HepG2 (cell line): ENCODE data around the gene NME1. TPM values are rescaled to one million over a fixed set of nuclear protein-coding genes. Genes with fewer than 3 reads are reported as not detected.

Experiments used
- ATAC-seq: fragments of 200-7000 bp; cut with Tn5 transposase; 3 replicates; pipeline ENCODE4 v1.9.1; 2020; ENCODE audit warnings: mild to moderate bottlenecking, moderate library complexity
- BruUV-seq: library from RNA; stranded (reverse); fragments of 400-500 nt; replicated peaks from 2 replicates; lab custom pipeline; 2021; lab: Mats Ljungman, UMichigan
- CTCF ChIA-PET: fragments of 300-600 bp; formaldehyde crosslinking; extraction: SDS; loops from one replicate; lab custom pipeline; 2021; ENCODE audit warnings: low total read pairs, inconsistent platforms, low intra/inter-chr PET ratio; lab: Yijun Ruan, JAX
- POLR2A ChIA-PET: fragments of 350-600 bp; sonication (Branson Sonifier 250); formaldehyde crosslinking; loops from one replicate; lab custom pipeline; 2020; ENCODE audit warnings: antibody characterized with exemption, inconsistent platforms; lab: Yijun Ruan, JAX
- DNase-seq: peaks from one replicate; pipeline ENCODE4 v3.0.0-alpha.2; 2015; ENCODE audit warnings: low spot score
- FAIRE-seq: peaks from 3 replicates; lab custom pipeline; 2011; peaks lifted over from hg19 to GRCh38; lab: Jason Lieb, UNC
- H2AFZ ChIP-seq: one replicate; pipeline ENCODE4 v1.6.1; 2011; ENCODE audit warnings: low read length, inconsistent platforms
- H3K27ac ChIP-seq: fragments of 300-600 bp; 3 replicates; pipeline ENCODE4 v1.8.0; 2011; ENCODE audit warnings: mixed run types, mild to moderate bottlenecking, mixed read lengths, low read length, inconsistent platforms; ENCODE audit not compliant: insufficient read depth; ENCODE audit errors: extremely low read length
- H3K27me3 ChIP-seq, 2 experiments: fragments of 200-600 bp in 1 of 2; 2 replicates in 1 of 2; 3 replicates in 1 of 2; pipeline versions ENCODE4 v1.6.0 to v1.8.0; 2011; ENCODE audit warnings: low read length in 2 of 2, mild to moderate bottlenecking in 2 of 2, moderate library complexity in 2 of 2, inconsistent platforms in 1 of 2; ENCODE audit not compliant: insufficient read depth in 2 of 2, control insufficient read depth in 1 of 2
- H3K36me3 ChIP-seq, 2 experiments: fragments of 200-600 bp in 1 of 2; replicated peaks in 1 of 2; 2 replicates in 1 of 2; 3 replicates in 1 of 2; pipeline versions ENCODE4 v1.5.1 to v1.8.0; 2011; ENCODE audit warnings: low read length in 2 of 2, inconsistent platforms in 1 of 2; ENCODE audit not compliant: insufficient read depth in 2 of 2, control insufficient read depth in 1 of 2
- H3K4me1 ChIP-seq: 2 replicates; pipeline ENCODE4 v1.5.1; 2012; ENCODE audit warnings: low read length, inconsistent platforms; ENCODE audit not compliant: insufficient read depth
- H3K4me2 ChIP-seq: 2 replicates; pipeline ENCODE4 v1.6.0; 2011; ENCODE audit warnings: low read depth, low read length, inconsistent platforms
- H3K4me3 ChIP-seq, 3 experiments: fragments of 200-600 bp in 1 of 3; sonication (generic), shearing (Covaris generic) in 1 of 3; replicated peaks in 1 of 3; 2 replicates each; pipeline ENCODE4 v1.5.1; 2011 to 2016; ENCODE audit warnings: low read length in 3 of 3, inconsistent platforms in 2 of 3, low read depth in 2 of 3, mild to moderate bottlenecking in 2 of 3, control low read depth in 1 of 3, mixed read lengths in 1 of 3; ENCODE audit not compliant: insufficient read depth in 1 of 3
- H3K79me2 ChIP-seq: one replicate; pipeline ENCODE4 v1.6.1; 2011; ENCODE audit warnings: low read length, inconsistent platforms; ENCODE audit not compliant: insufficient read depth
- H3K9ac ChIP-seq: 2 replicates; pipeline ENCODE4 v1.6.0; 2011; ENCODE audit warnings: mild to moderate bottlenecking, low read depth, low read length, inconsistent platforms; ENCODE audit not compliant: insufficient read depth
- H3K9me3 ChIP-seq: 2 replicates; pipeline ENCODE4 v1.5.1; 2012; ENCODE audit warnings: mild to moderate bottlenecking, low read length
- H4K20me1 ChIP-seq: 2 replicates; pipeline ENCODE4 v1.6.0; 2011; ENCODE audit warnings: inconsistent platforms, mild to moderate bottlenecking, low read length, moderate library complexity; ENCODE audit not compliant: insufficient read depth
- ATAD3A ChIP-seq: sonication (generic); formaldehyde crosslinking; IDR thresholded peaks from 2 replicates; pipeline ENCODE4 v1.4.0; 2020; ENCODE audit warnings: missing genetic modification reagents
- CEBPG ChIP-seq: IDR thresholded peaks from 2 replicates; pipeline ENCODE4 v1.6.1; 2016
- CENPT ChIP-seq: sonication (generic); formaldehyde crosslinking; IDR thresholded peaks from 2 replicates; pipeline ENCODE4 v1.8.0; 2022; ENCODE audit warnings: low read depth, mild to moderate bottlenecking, moderate library complexity, missing genetic modification reagents
- CREM ChIP-seq, 2 experiments: sonication (generic) in 1 of 2; formaldehyde crosslinking in 1 of 2; IDR thresholded peaks; 2 replicates each; pipeline versions ENCODE4 v1.4.0 to v1.6.1; 2016 to 2020; ENCODE audit warnings: antibody characterized with exemption in 1 of 2, mild to moderate bottlenecking in 1 of 2, missing genetic modification reagents in 1 of 2
- DNMT1 ChIP-seq: sonication (generic); formaldehyde crosslinking; IDR thresholded peaks from 2 replicates; pipeline ENCODE4 v1.5.1; 2020; ENCODE audit warnings: mild to moderate bottlenecking, missing genetic modification reagents
- ISL2 ChIP-seq: sonication (generic); formaldehyde crosslinking; IDR thresholded peaks from 2 replicates; pipeline ENCODE4 v1.5.0; 2020; ENCODE audit warnings: missing genetic modification reagents
- KLF15 ChIP-seq: sonication (generic); formaldehyde crosslinking; IDR thresholded peaks from 2 replicates; pipeline ENCODE4 v1.8.1; 2023; ENCODE audit warnings: borderline replicate concordance, mild to moderate bottlenecking, inconsistent platforms, missing genetic modification reagents, mixed read lengths
- MAFF ChIP-seq: IDR thresholded peaks from 2 replicates; pipeline ENCODE4 v1.6.1; 2011; ENCODE audit warnings: low read depth, low read length, improper control_type of control experiment
- NFATC3 ChIP-seq: sonication (generic); formaldehyde crosslinking; IDR thresholded peaks from 2 replicates; pipeline ENCODE4 v1.5.1; 2020; ENCODE audit warnings: mild to moderate bottlenecking, missing genetic modification reagents
- NFIB ChIP-seq: sonication (generic); formaldehyde crosslinking; IDR thresholded peaks from 2 replicates; pipeline ENCODE4 v1.9.0; 2021; ENCODE audit warnings: missing genetic modification reagents, mild to moderate bottlenecking, borderline replicate concordance
- NR2C2 ChIP-seq: sonication (generic); formaldehyde crosslinking; IDR thresholded peaks from 2 replicates; pipeline ENCODE4 v1.4.0; 2020; ENCODE audit warnings: missing genetic modification reagents, mild to moderate bottlenecking, moderate library complexity, borderline replicate concordance
- ZNF121 ChIP-seq: sonication (generic); formaldehyde crosslinking; IDR thresholded peaks from 2 replicates; pipeline ENCODE4 v1.5.0; 2020; ENCODE audit warnings: mild to moderate bottlenecking, missing genetic modification reagents
- ZNF136 ChIP-seq: sonication (generic); formaldehyde crosslinking; IDR thresholded peaks from 2 replicates; pipeline ENCODE4 v1.8.1; 2022; ENCODE audit warnings: low read depth, mild to moderate bottlenecking, moderate library complexity, missing genetic modification reagents
- ZNF20 ChIP-seq: sonication (generic); formaldehyde crosslinking; IDR thresholded peaks from 2 replicates; pipeline ENCODE4 v1.4.0; 2020; ENCODE audit warnings: mild to moderate bottlenecking, moderate library complexity, missing genetic modification reagents
- ZNF326 ChIP-seq: sonication (generic); formaldehyde crosslinking; IDR thresholded peaks from 2 replicates; pipeline ENCODE4 v1.4.0; 2020; ENCODE audit warnings: missing genetic modification reagents, borderline replicate concordance
- WGBS: methylation state at CpG from one replicate; pipeline ENCODE4 v1.1.6; 2017; ENCODE audit warnings: low lambda C conversion rate; 5-methylcytosine and 5-hydroxymethylcytosine counted together
- in situ Hi-C: cut with HindIII; loops from 2 replicates; pipeline ENCODE4 v1.10.0; 2017; ENCODE audit warnings: low pct_unique_long_range_greater_than_20kb; ENCODE audit not compliant: extremely low pct_ligation_motif_present
- intact Hi-C: fragments of 100-400 bp; cut with micrococcal nuclease; formaldehyde crosslinking; loops from one replicate; pipeline ENCODE4 v1.10.0; 2022; ENCODE audit not compliant: unreplicated experiment
- polyA plus RNA-seq, 8 experiments: library from polyadenylated mRNA; depleted of rRNA in 3 of 8; stranded (reverse) in 7 of 8; unstranded in 1 of 8; fragments of >200 nt; fragmentation: Illumina TruSeq in 4 of 8; extraction: Trizol in 4 of 8; gene quantifications; 2 replicates each; pipeline versions ENCODE4 v1.2.1 to v1.2.3, GENCODE V29; 2011 to 2016; ENCODE audit warnings: low read depth in 4 of 8, missing spikeins in 1 of 8, mixed read lengths in 1 of 8; ENCODE audit not compliant: insufficient read depth in 1 of 8
- total RNA-seq, 5 experiments: library from RNA; depleted of rRNA; stranded (reverse); fragments of >200 nt; fragmentation: Illumina TruSeq; extraction: Trizol; gene quantifications; 2 replicates each; pipeline ENCODE4 v1.2.3, GENCODE V29; 2016; ENCODE audit warnings: low read depth in 1 of 5
- TF ChIP-seq, protein P1 (sequence below): sonication (generic); formaldehyde crosslinking; IDR thresholded peaks from 2 replicates; pipeline ENCODE4 v1.5.1; 2020; ENCODE audit warnings: missing genetic modification reagents, mild to moderate bottlenecking, borderline replicate concordance

NME1 gene
- total and polyA plus RNA-seq, 2 of the 13 experiments (the other 11 are each of a cell fraction or from before 2014, with no cell fraction given): 295 to 516 TPM

DNA sequence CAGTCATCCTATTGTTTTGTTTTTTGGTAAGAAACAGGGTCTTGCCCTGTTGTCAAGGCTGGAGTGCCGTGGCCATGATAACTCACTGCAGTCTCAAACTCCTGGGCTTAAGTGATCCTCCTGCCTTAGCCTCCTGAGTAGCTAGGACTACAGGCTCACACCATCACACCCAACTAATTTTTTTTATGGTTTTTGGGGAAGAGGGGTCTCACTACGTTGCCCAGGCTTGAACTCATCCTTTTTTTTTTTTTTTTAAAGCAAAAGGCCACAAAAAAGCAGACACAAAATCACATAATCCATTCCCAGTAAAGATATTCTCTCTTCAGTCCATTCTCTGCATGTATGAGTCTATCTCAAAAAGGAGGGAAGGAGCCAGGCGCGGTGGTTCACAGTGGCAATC is 38.2 kb upstream of the NME1 start:
- Histone ChIP-seq H3K27me3 (peaks cover 0 to 3% of the 10 kb centered on the region in 2 experiments; a peak in 1 of 5 replicates), H2AFZ (no peak overlapping the region), H3K79me2 (peaks cover 85% of the 10 kb centered on the region), H3K4me3 (no peak overlapping the region), H3K4me2 (no peak overlapping the region), H3K36me3 (peaks cover 0 to 7% of the 10 kb centered on the region in 2 experiments; a peak in 1 of 5 replicates), H3K9me3 (no peaks in the 10 kb centered on the region), H3K27ac (peak overlapping the region; percentile 36), H4K20me1 (peaks cover 40% of the 10 kb centered on the region), H3K4me1 (peaks cover 75% of the 10 kb centered on the region), H3K9ac (no peak overlapping the region)
- no peak for FAIRE-seq
- no peak for DNase-seq
- 91% methylated on average over 4 of the region's 4 CpGs for WGBS
- ChIA-PET POLR2A (no interaction called here), CTCF (no interaction called here)
- no peak for TF ChIP-seq NFIB (CRISPR knock-in tag)
- TF ChIP-seq NFATC3 (CRISPR knock-in tag): no peak
- TF ChIP-seq CREM (IDR thresholded peaks at IDR 0.05): no peak
- TF ChIP-seq CREM (CRISPR knock-in tag; IDR thresholded peaks at IDR 0.05): no peak
- no peak for TF ChIP-seq CEBPG
- peak; percentile 87 for TF ChIP-seq ZNF121 (CRISPR knock-in tag)
- ATAC-seq: no peak
- intact Hi-C loops (no loop called here), in situ Hi-C loops (no loop called here)
- no TSS peak for BruUV-seq

DNA sequence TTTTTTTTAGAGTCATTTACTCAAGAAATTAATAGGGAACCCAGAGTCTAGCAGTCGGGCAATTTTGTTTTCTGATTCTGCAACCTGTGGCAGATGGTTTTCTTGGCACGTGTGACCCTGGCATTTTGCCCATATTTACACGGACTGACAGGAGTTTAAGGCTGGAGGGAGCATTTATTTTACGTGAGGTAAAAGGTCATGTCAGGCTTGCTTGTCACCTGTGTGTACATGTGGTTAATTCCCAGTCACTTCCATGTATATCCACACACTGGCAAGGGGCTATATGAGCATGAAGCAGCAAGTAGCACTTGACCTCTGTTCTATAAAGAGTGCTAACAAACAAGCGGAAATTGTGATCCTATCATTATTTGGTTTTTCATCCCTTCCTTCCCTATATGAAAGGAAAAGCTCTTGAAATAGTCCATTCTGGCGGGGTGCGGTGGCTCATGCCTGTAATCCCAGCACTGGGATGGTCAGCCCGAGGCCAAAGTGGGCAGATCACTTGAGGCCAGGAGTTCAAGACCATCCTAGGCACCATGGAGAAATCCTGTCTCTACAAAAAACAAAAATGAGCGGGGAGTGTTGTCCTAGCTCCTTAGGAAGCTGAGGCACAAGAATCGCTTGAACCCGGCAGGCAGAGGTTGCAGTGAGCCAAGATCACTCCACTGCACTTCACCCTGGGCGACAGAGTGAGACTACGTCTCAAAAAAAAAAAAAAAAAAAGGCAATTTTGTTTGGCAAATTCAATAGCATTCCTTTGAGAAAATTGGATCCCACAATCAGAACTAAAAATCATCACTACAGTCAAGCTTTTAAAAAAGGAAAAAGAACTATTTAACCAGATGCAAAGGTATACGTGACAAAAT is 34.8 kb upstream of the NME1 start:
- ChIA-PET CTCF (interaction anchor here (3.3 kb wide), 1 partner anchor 35 kb away, joined by 14 read pairs; the partner anchor contains the start of gene NME1), POLR2A (no interaction called here)
- DNase-seq: peak; percentile 77
- peak; percentile 62 for FAIRE-seq
- Histone ChIP-seq H3K36me3 (peaks cover 0 to 3% of the 10 kb centered on the region in 2 experiments; a peak in 1 of 5 replicates), H3K27me3 (peaks cover 0 to 3% of the 10 kb centered on the region in 2 experiments; a peak in 1 of 5 replicates), H3K79me2 (peaks cover 62% of the 10 kb centered on the region), H2AFZ (no peak overlapping the region), H3K4me3 (peak overlapping the region; percentile 69 to 100 (median 97)), H3K27ac (peak overlapping the region; percentile 10), H3K9ac (peak overlapping the region; percentile 94; the same call in 1 of the 2 replicates), H3K4me1 (peaks cover 60% of the 10 kb centered on the region), H3K9me3 (no peaks in the 10 kb centered on the region), H3K4me2 (peak overlapping the region; percentile 94), H4K20me1 (peaks cover 31% of the 10 kb centered on the region)
- no TSS peak for BruUV-seq
- intact Hi-C loops: no loop called here
- 46% methylated on average over 14 of the region's 14 CpGs for WGBS
- no peak for ATAC-seq
- in situ Hi-C loops: no loop called here
- TF ChIP-seq CENPT (no peak), KLF15 (CRISPR knock-in tag) (no peak), NR2C2 (peak; percentile 94), MAFF (no peak), ZNF20 (no peak), DNMT1 (CRISPR knock-in tag) (no peak), ZNF136 (no peak), ATAD3A (CRISPR knock-in tag) (no peak), ZNF326 (CRISPR knock-in tag) (no peak), ISL2 (CRISPR knock-in tag) (no peak)
- TF ChIP-seq, protein P1, sequence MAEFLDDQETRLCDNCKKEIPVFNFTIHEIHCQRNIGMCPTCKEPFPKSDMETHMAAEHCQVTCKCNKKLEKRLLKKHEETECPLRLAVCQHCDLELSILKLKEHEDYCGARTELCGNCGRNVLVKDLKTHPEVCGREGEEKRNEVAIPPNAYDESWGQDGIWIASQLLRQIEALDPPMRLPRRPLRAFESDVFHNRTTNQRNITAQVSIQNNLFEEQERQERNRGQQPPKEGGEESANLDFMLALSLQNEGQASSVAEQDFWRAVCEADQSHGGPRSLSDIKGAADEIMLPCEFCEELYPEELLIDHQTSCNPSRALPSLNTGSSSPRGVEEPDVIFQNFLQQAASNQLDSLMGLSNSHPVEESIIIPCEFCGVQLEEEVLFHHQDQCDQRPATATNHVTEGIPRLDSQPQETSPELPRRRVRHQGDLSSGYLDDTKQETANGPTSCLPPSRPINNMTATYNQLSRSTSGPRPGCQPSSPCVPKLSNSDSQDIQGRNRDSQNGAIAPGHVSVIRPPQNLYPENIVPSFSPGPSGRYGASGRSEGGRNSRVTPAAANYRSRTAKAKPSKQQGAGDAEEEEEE (CRISPR knock-in tag): no peak
